ENCODE measurements around the gene SMPD2. TPM values are rescaled to one million over a fixed set of nuclear protein-coding genes. Genes with fewer than 3 reads are reported as not detected.

SMPD2 gene
- total and polyA plus RNA-seq, 2 of the 4 experiments (the other 2 are of a cell fraction) = 7.7 to 9.0 TPM

DNA sequence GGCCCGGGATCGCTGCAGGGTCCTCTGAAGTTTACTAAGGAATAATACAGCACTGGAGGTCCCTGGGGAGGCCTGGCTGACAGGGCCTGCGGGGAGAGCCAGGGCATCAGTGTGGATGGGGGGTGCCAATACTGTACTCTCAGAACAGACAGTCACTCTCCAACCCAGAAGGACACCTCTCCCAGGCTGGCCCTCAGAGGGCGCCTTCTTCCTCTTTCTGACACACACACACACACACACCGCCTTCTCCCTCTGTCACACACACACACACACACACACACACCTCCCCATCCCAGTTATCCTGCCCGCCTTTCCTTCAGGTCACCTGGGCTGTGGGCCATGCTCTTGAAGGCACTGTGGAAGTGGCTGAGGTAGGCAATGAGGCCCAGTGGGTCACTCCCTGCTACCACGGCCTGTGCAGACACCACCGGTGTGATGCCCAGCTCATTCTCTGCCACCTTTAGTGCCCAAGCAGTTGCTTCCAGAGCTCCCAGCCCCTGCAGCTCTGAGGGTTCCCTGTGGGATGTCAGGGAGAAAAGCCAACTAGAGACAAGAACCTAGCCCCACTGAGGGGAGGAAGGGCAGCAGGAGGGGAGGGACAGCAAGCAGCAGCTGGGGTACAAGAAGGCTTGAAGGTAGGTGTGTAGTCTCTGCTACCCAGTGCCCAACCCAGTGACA, 7.5 kb downstream of the SMPD2 start:
- H2AFZ ChIP-seq (replicated peaks; ENCODE audit: low read length, poor library complexity) = no peak overlapping the region
- TF ChIP-seq RCOR1 (IDR thresholded peaks at IDR 0.05; ENCODE audit: insufficient replicate concordance, low read length) = no peak
- no peak for TF ChIP-seq ELK1 (IDR thresholded peaks at IDR 0.05; ENCODE audit: borderline replicate concordance, low read depth, low read length)
- TF ChIP-seq NFE2L2 (IDR thresholded peaks at IDR 0.05; ENCODE audit: low read depth, low read length) = no peak
- no peak for TF ChIP-seq MAZ (IDR thresholded peaks at IDR 0.05; ENCODE audit: borderline replicate concordance, low read depth, low read length)
- no peak for TF ChIP-seq RAD21 (IDR thresholded peaks at IDR 0.05; ENCODE audit: low read length)
- TF ChIP-seq, protein P1, sequence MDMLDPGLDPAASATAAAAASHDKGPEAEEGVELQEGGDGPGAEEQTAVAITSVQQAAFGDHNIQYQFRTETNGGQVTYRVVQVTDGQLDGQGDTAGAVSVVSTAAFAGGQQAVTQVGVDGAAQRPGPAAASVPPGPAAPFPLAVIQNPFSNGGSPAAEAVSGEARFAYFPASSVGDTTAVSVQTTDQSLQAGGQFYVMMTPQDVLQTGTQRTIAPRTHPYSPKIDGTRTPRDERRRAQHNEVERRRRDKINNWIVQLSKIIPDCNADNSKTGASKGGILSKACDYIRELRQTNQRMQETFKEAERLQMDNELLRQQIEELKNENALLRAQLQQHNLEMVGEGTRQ (IDR thresholded peaks at IDR 0.05; ENCODE audit: low read depth, low read length) = no peak
- TF ChIP-seq BHLHE40 (IDR thresholded peaks at IDR 0.05; ENCODE audit: low read depth, low read length) = no peak
- TF ChIP-seq POLR2A (IDR thresholded peaks at IDR 0.05; ENCODE audit: low read depth, low read length) = no peak
- TF ChIP-seq CHD1 (IDR thresholded peaks at IDR 0.05; ENCODE audit: low read depth, low read length) = no peak
- no peak for TF ChIP-seq CTCF (conservative IDR thresholded peaks at IDR 0.05; ENCODE audit: low read depth, low read length)
- no peak for TF ChIP-seq MAFK (IDR thresholded peaks at IDR 0.05; ENCODE audit: low read depth, low read length)
- no peak for TF ChIP-seq CEBPB (IDR thresholded peaks at IDR 0.05; ENCODE audit: low read depth, low read length)
- no peak for TF ChIP-seq SMC3 (IDR thresholded peaks at IDR 0.05; ENCODE audit: low read depth, low read length)
- TF ChIP-seq RFX5 (IDR thresholded peaks at IDR 0.05; ENCODE audit: low read depth, low read length) = no peak
- no peak for TF ChIP-seq MXI1 (IDR thresholded peaks at IDR 0.05; ENCODE audit: borderline replicate concordance, low read depth, low read length)
- TF ChIP-seq FOS (IDR thresholded peaks at IDR 0.05; ENCODE audit: low read depth, low read length) = no peak
- intact Hi-C loops (cut with micrococcal nuclease) (no loop called here), in situ Hi-C loops (cut with MboI; ENCODE audit: low sequenced_read_pairs) (no loop called here), dilution Hi-C loops (cut with HindIII; ENCODE audit: low sequenced_read_pairs, unreplicated experiment) (no loop called here)
- H3K27me3 ChIP-seq (ENCODE audit: control insufficient read depth, insufficient read depth, low read length) = no peaks in the 10 kb centered on the region
- H3K23ac ChIP-seq (ENCODE audit: low read depth, low read length) = no peak overlapping the region
- no peak overlapping the region for H2BK5ac ChIP-seq (ENCODE audit: low read depth, low read length, poor library complexity, severe bottlenecking)
- H2BK20ac ChIP-seq (ENCODE audit: low read depth, low read length) = no peak overlapping the region
- POLR2A ChIA-PET (ENCODE audit: unreplicated experiment) = no interaction called here
- peaks cover 70% of the 10 kb centered on the region for H3K36me3 ChIP-seq (ENCODE audit: control insufficient read depth, insufficient read depth, low read length)
- peaks cover 7% of the 10 kb centered on the region; the same call in 1 of the 2 replicates for H4K20me1 ChIP-seq (ENCODE audit: insufficient read depth, low read length)
- no peak overlapping the region for H3K27ac ChIP-seq (ENCODE audit: insufficient read depth, low read length)
- CTCF ChIA-PET = no interaction called here
- no peak overlapping the region for H3K9ac ChIP-seq (ENCODE audit: low read depth, low read length)
- no peaks in the 10 kb centered on the region for H3K4me1 ChIP-seq (ENCODE audit: control insufficient read depth, insufficient read depth, low read length)
- no TSS peak for BruUV-seq (replicated peaks)
- ATAC-seq (ENCODE audit: low read depth) = peak; percentile 13; the same call in 1 of the 2 replicates
- no peak overlapping the region for H3K14ac ChIP-seq (replicated peaks; ENCODE audit: low read depth, low read length)
- no peak overlapping the region for H3K18ac ChIP-seq (ENCODE audit: low read depth, low read length)
- H3K4me2 ChIP-seq (ENCODE audit: low read depth, low read length) = no peak overlapping the region
- H4K91ac ChIP-seq (ENCODE audit: insufficient read depth, low read depth, low read length) = no peak overlapping the region
- no peak overlapping the region for H2BK15ac ChIP-seq (ENCODE audit: low read depth, low read length)
- peaks cover 3 to 24% of the 10 kb centered on the region in 2 experiments for H3K79me1 ChIP-seq (ENCODE audit: low read depth in 1 of 2, low read length in 2 of 2)
- no peak overlapping the region for H4K8ac ChIP-seq (ENCODE audit: low read depth in 2 of 2, low read length in 2 of 2)
- DNase-seq = no peak
- no peak overlapping the region for H3K4ac ChIP-seq (ENCODE audit: low read depth, low read length)
- no peak overlapping the region for H2AK9ac ChIP-seq (replicated peaks; ENCODE audit: low read depth, low read length, poor library complexity)
- no peak overlapping the region for H3K4me3 ChIP-seq (ENCODE audit: insufficient read depth, low read depth, low read length)
- no CpG with 5 or more reads among the region's 8 CpGs for WGBS, 2 experiments (ENCODE audit: extremely low coverage in 2 of 2, insufficient read length in 1 of 2)
- no peak overlapping the region for H2AK5ac ChIP-seq (ENCODE audit: low read depth, low read length)
- no peak overlapping the region for H3K56ac ChIP-seq (ENCODE audit: extremely low read depth, insufficient read depth, low read length)
- peaks cover 16% of the 10 kb centered on the region; the same call in 1 of the 2 replicates for H3K9me1 ChIP-seq (ENCODE audit: insufficient read depth, low read length)
- no peak overlapping the region for H2BK120ac ChIP-seq (ENCODE audit: low read depth, low read length)
- H4K5ac ChIP-seq (ENCODE audit: low read depth, low read length) = no peak overlapping the region
- H3K9me3 ChIP-seq (ENCODE audit: control insufficient read depth, insufficient read depth, low read length) = no peaks in the 10 kb centered on the region

All from IMR-90 (cell line).